Measurements from ENCODE around the gene FUT8. TPM values are rescaled to one million over a fixed set of nuclear protein-coding genes. Genes with fewer than 3 reads are reported as not detected.
A peak's percentile ranks its signal among the peaks of the same experiment; 100 is the strongest.

FUT8 gene
- total RNA-seq, 6 experiments from 2014 or later = 2.6 to 4.9 (median 3.5) TPM

DNA sequence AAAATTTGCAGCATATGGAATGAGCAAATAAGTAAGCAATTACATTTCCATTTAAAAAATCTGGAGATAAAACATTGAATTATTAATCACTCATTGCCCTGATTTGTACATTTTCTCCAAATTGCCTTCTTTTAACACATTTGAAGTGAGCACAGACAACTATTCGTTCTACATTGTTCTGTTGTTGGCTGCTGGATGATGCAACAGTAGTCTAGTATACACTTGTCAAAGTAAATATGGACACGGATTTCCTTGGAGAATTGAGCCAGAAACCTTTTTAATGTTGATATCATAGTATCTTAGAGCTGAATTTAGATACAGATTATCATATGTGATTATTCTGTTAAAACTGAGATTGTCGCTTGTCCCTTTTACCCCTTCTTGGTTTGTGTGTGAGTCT lies 188.2 kb downstream of the FUT8 start:
- no peak overlapping the region for H3K27ac ChIP-seq
- TF ChIP-seq POLR2A (IDR thresholded peaks at IDR 0.05) = no peak
- TF ChIP-seq, protein P1, sequence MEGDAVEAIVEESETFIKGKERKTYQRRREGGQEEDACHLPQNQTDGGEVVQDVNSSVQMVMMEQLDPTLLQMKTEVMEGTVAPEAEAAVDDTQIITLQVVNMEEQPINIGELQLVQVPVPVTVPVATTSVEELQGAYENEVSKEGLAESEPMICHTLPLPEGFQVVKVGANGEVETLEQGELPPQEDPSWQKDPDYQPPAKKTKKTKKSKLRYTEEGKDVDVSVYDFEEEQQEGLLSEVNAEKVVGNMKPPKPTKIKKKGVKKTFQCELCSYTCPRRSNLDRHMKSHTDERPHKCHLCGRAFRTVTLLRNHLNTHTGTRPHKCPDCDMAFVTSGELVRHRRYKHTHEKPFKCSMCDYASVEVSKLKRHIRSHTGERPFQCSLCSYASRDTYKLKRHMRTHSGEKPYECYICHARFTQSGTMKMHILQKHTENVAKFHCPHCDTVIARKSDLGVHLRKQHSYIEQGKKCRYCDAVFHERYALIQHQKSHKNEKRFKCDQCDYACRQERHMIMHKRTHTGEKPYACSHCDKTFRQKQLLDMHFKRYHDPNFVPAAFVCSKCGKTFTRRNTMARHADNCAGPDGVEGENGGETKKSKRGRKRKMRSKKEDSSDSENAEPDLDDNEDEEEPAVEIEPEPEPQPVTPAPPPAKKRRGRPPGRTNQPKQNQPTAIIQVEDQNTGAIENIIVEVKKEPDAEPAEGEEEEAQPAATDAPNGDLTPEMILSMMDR (IDR thresholded peaks at IDR 0.05) = no peak
- intact Hi-C loops (cut with DNase I) = no loop called here
- no peaks in the 10 kb centered on the region for H3K27me3 ChIP-seq
- H3K36me3 ChIP-seq = no peaks in the 10 kb centered on the region
- WGBS (ENCODE audit: insufficient coverage, low coverage, low lambda C conversion rate, missing lambda C conversion rate) = 62% methylated on average over 3 of the region's 3 CpGs
- DNase-seq = no peak
- ATAC-seq = no peak
- no peaks in the 10 kb centered on the region for H3K9me3 ChIP-seq
- H3K4me1 ChIP-seq = no peaks in the 10 kb centered on the region
- H3K4me3 ChIP-seq = no peak overlapping the region

DNA sequence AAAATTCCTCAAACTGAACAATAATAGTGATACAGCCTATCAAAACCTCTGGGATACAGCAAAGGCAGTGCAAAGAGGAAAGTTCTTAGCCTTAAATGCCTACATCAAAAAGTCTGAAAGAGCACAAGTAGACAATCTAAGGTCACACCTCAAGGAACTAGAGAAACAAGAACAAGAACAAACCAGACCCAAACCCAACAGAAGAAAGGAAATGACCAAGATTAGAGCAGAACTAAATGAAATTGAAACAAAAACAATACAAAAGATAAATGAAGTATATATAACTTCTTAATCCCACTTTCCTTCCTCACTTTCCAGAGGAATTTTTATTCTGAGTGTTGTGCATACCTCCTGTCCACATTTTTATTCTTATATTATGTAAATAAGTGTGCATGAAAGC lies 192.0 kb downstream of the FUT8 start:
- no peak for TF ChIP-seq POLR2A (IDR thresholded peaks at IDR 0.05)
- TF ChIP-seq, protein P1 (IDR thresholded peaks at IDR 0.05) = no peak
- no peaks in the 10 kb centered on the region for H3K9me3 ChIP-seq
- no peak overlapping the region for H3K27ac ChIP-seq
- H3K4me3 ChIP-seq = no peak overlapping the region
- no peaks in the 10 kb centered on the region for H3K4me1 ChIP-seq
- DNase-seq (no peak), ATAC-seq (no peak)
- intact Hi-C loops (cut with DNase I) = no loop called here
- H3K27me3 ChIP-seq = no peaks in the 10 kb centered on the region
- no peaks in the 10 kb centered on the region for H3K36me3 ChIP-seq

DNA sequence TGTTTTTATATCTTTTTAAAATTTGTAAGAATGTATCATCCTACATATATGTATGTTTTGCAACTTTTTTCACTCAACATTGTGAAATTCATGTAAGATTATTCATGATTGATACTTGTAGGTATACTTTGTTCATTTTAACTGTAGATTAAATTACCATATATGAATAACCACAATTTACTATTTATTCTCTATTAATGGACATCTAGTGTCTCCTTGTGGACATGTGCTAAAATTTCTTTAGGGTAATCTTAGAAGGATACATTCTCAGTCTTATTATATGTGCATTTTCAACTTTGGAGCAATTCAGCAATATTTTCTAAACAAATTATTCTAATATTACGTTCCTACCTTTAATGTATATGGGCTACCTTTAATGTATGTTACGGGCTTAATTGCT lies 192.4 kb downstream of the FUT8 start:
- TF ChIP-seq, protein P1 (IDR thresholded peaks at IDR 0.05) = peak in 2 of 4 donors; percentile 3 to 16
- TF ChIP-seq POLR2A (IDR thresholded peaks at IDR 0.05) = no peak
- WGBS (ENCODE audit: insufficient coverage, low coverage, low lambda C conversion rate, missing lambda C conversion rate) = 39% methylated on average over 2 of the region's 2 CpGs
- intact Hi-C loops (cut with DNase I) = no loop called here
- Histone ChIP-seq H3K4me3 (no peak overlapping the region), H3K27me3 (no peaks in the 10 kb centered on the region), H3K4me1 (no peaks in the 10 kb centered on the region), H3K36me3 (no peaks in the 10 kb centered on the region), H3K27ac (no peak overlapping the region), H3K9me3 (no peaks in the 10 kb centered on the region)
- DNase-seq (no peak), ATAC-seq (no peak)

DNA sequence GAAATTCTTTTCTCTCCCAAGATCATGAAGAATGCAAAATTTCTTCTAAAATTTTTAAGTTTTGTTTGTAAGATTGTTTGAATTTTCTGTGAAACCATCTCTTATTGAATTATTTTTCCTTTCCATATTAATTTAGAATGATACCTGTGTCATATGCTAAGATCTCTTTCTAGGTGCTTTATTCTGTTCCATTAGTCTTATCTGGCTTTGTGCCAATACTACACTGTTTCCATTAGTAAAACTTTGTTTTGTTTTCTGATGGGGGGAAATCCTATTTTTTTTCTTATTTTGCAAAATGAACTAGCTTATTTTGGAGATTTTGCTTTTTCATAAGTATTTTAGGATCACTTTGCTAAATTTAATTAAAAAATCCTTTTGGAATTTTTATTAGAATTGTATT lies 193.9 kb downstream of the FUT8 start:
- intact Hi-C loops (cut with DNase I) = no loop called here
- no peak overlapping the region for H3K4me3 ChIP-seq
- no peak for ATAC-seq
- H3K27me3 ChIP-seq = no peaks in the 10 kb centered on the region
- no peaks in the 10 kb centered on the region for H3K9me3 ChIP-seq
- no peaks in the 10 kb centered on the region for H3K36me3 ChIP-seq
- H3K4me1 ChIP-seq = no peaks in the 10 kb centered on the region
- DNase-seq = no peak
- H3K27ac ChIP-seq = no peak overlapping the region
- TF ChIP-seq, protein P1 (IDR thresholded peaks at IDR 0.05) = no peak
- no peak for TF ChIP-seq POLR2A (IDR thresholded peaks at IDR 0.05)

DNA sequence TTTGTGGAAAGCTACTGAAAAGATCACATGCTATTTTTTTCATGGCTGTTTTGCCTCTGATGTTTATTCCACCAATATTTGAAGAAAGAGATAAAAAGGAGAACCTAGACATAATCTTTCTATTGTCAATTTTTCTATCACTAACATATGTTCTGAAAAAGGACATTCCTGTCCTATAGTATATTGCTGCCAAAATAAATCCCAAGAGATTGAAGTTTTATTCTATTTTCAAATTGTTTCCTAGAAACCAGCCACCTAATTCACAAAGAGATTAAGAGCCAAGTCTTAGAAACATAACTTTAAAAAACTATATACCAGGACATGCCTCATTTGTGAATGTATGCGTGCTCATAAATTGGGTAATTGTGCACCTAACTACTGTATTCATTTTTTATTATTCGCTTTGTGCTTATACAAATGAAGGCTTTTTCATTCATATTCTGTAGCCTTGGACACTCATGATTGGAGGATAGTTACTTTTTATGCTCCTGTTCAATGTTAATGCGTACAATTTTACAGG lies 200.7 kb downstream of the FUT8 start:
- TF ChIP-seq POLR2A (IDR thresholded peaks at IDR 0.05) = no peak

More for the DNA sequence above, 200.7 kb downstream of the FUT8 start:
- no peak for ATAC-seq
- H3K4me3 ChIP-seq = no peak overlapping the region
- DNase-seq = no peak
- no peaks in the 10 kb centered on the region for H3K4me1 ChIP-seq
- H3K27ac ChIP-seq = no peak overlapping the region
- H3K36me3 ChIP-seq = no peaks in the 10 kb centered on the region
- H3K27me3 ChIP-seq = no peaks in the 10 kb centered on the region
- 88% methylated on average over 3 of the region's 3 CpGs for WGBS (ENCODE audit: insufficient coverage, low coverage, low lambda C conversion rate, missing lambda C conversion rate)
- intact Hi-C loops (cut with DNase I) = no loop called here
- no peaks in the 10 kb centered on the region for H3K9me3 ChIP-seq
